ENCODE data around the gene NINJ1.

The NINJ1 gene

GRCh38 chr9:93097511-93098201 is 36.4 kb downstream of the NINJ1 start:
- H3K27me3 ChIP-seq (ENCODE audit: control insufficient read depth in 1 of 2, insufficient read depth in 2 of 2, low read length in 2 of 2): no peaks in the 10 kb centered on the region
- no peaks in the 10 kb centered on the region for H3K9me3 ChIP-seq (ENCODE audit: control insufficient read depth in 2 of 2, low read length in 2 of 2)
- peaks cover 0 to 2% of the 10 kb centered on the region in 2 donors for H3K36me3 ChIP-seq (ENCODE audit: control insufficient read depth in 2 of 2, insufficient read depth in 2 of 2, low read length in 2 of 2)
- H3K4me1 ChIP-seq (ENCODE audit: control insufficient read depth, insufficient read depth, low read length): peaks cover 52% of the 10 kb centered on the region
- peak overlapping the region; percentile 75 to 84 for H3K9ac ChIP-seq (ENCODE audit: low read length in 2 of 2)
- H3K27ac ChIP-seq (ENCODE audit: low read length): peak overlapping the region; percentile 86
- peak overlapping the region; percentile 79 to 88 for H3K4me3 ChIP-seq (ENCODE audit: low read length in 2 of 2)

GRCh38 chr9:93096811-93097382 is 37.2 kb downstream of the NINJ1 start:
- Histone ChIP-seq H3K27me3 (ENCODE audit: control insufficient read depth in 1 of 2, insufficient read depth in 2 of 2, low read length in 2 of 2) (no peaks in the 10 kb centered on the region), H3K9ac (ENCODE audit: low read length in 2 of 2) (peak overlapping the region; percentile 75 to 84), H3K27ac (ENCODE audit: low read length) (peak overlapping the region; percentile 86), H3K9me3 (ENCODE audit: control insufficient read depth in 2 of 2, low read length in 2 of 2) (no peaks in the 10 kb centered on the region), H3K4me1 (ENCODE audit: control insufficient read depth, insufficient read depth, low read length) (peaks cover 52% of the 10 kb centered on the region), H3K36me3 (ENCODE audit: control insufficient read depth in 2 of 2, insufficient read depth in 2 of 2, low read length in 2 of 2) (peaks cover 0 to 2% of the 10 kb centered on the region in 2 donors), H3K4me3 (ENCODE audit: low read length in 2 of 2) (peak overlapping the region; percentile 79 to 88)

- peaks cover 0 to 2% of the 10 kb centered on the region in 2 donors for H3K36me3 ChIP-seq (ENCODE audit: control insufficient read depth in 2 of 2, insufficient read depth in 2 of 2, low read length in 2 of 2)
- H3K4me1 ChIP-seq (ENCODE audit: control insufficient read depth, insufficient read depth, low read length): peaks cover 52% of the 10 kb centered on the region
- peak within 1 kb of the TSS; percentile 96 for H3K27ac ChIP-seq (ENCODE audit: low read length)
- H3K4me3 ChIP-seq (ENCODE audit: low read length in 2 of 2): peak within 1 kb of the TSS; percentile 79 to 88
- peak within 1 kb of the TSS; percentile 84 for H3K9ac ChIP-seq (ENCODE audit: low read length in 2 of 2)
- H3K9me3 ChIP-seq (ENCODE audit: control insufficient read depth in 2 of 2, low read length in 2 of 2): peaks cover 0 to under 1% of the 10 kb centered on the region in 2 donors
- H3K27me3 ChIP-seq (ENCODE audit: control insufficient read depth in 1 of 2, insufficient read depth in 2 of 2, low read length in 2 of 2): no peaks in the 10 kb centered on the region
Measured at GRCh38 chr9:93096131-93096802, 37.8 kb downstream of the NINJ1 start, which contains the start of gene CARD19. TSS of gene CARD19 (plus strand) at chr9:93096217. CDS start at chr9:93096346, 129 bp downstream.

GRCh38 chr9:93095205-93096130 is 38.6 kb downstream of the NINJ1 start:
- Histone ChIP-seq H3K27me3 (ENCODE audit: control insufficient read depth in 1 of 2, insufficient read depth in 2 of 2, low read length in 2 of 2) (no peaks in the 10 kb centered on the region), H3K4me1 (ENCODE audit: control insufficient read depth, insufficient read depth, low read length) (peaks cover 52% of the 10 kb centered on the region), H3K27ac (ENCODE audit: low read length) (peak overlapping the region; percentile 96), H3K9me3 (ENCODE audit: control insufficient read depth in 2 of 2, low read length in 2 of 2) (peaks cover 0 to 4% of the 10 kb centered on the region in 2 donors), H3K4me3 (ENCODE audit: low read length in 2 of 2) (peak overlapping the region; percentile 71 to 74), H3K36me3 (ENCODE audit: control insufficient read depth in 2 of 2, insufficient read depth in 2 of 2, low read length in 2 of 2) (peaks cover 0 to 2% of the 10 kb centered on the region in 2 donors), H3K9ac (ENCODE audit: low read length in 2 of 2) (peak overlapping the region; percentile 75 to 84)

GRCh38 chr9:93094658-93095204 is 39.3 kb downstream of the NINJ1 start:
- peaks cover 48% of the 10 kb centered on the region for H3K4me1 ChIP-seq (ENCODE audit: control insufficient read depth, insufficient read depth, low read length)
- peak overlapping the region; percentile 71 to 74 for H3K4me3 ChIP-seq (ENCODE audit: low read length in 2 of 2)
- H3K9ac ChIP-seq (ENCODE audit: low read length in 2 of 2): peak overlapping the region; percentile 75 to 84
- no peaks in the 10 kb centered on the region for H3K36me3 ChIP-seq (ENCODE audit: control insufficient read depth in 2 of 2, insufficient read depth in 2 of 2, low read length in 2 of 2)
- H3K9me3 ChIP-seq (ENCODE audit: control insufficient read depth in 2 of 2, low read length in 2 of 2): peaks cover 0 to 4% of the 10 kb centered on the region in 2 donors
- H3K27ac ChIP-seq (ENCODE audit: low read length): peak overlapping the region; percentile 96
- H3K27me3 ChIP-seq (ENCODE audit: control insufficient read depth in 1 of 2, insufficient read depth in 2 of 2, low read length in 2 of 2): no peaks in the 10 kb centered on the region

- Histone ChIP-seq H3K4me3 (ENCODE audit: low read length in 2 of 2) (no peak overlapping the region), H3K36me3 (ENCODE audit: control insufficient read depth in 2 of 2, insufficient read depth in 2 of 2, low read length in 2 of 2) (no peaks in the 10 kb centered on the region), H3K27ac (ENCODE audit: low read length) (peak overlapping the region; percentile 96), H3K9ac (ENCODE audit: low read length in 2 of 2) (no peak overlapping the region), H3K9me3 (ENCODE audit: control insufficient read depth in 2 of 2, low read length in 2 of 2) (peaks cover 0 to 4% of the 10 kb centered on the region in 2 donors), H3K4me1 (ENCODE audit: control insufficient read depth, insufficient read depth, low read length) (peaks cover 41% of the 10 kb centered on the region), H3K27me3 (ENCODE audit: control insufficient read depth in 1 of 2, insufficient read depth in 2 of 2, low read length in 2 of 2) (no peaks in the 10 kb centered on the region)
Measured at GRCh38 chr9:93093877-93094657, 40.0 kb downstream of the NINJ1 start.

- Histone ChIP-seq H3K4me3 (ENCODE audit: low read length in 2 of 2) (no peak overlapping the region), H3K36me3 (ENCODE audit: control insufficient read depth in 2 of 2, insufficient read depth in 2 of 2, low read length in 2 of 2) (no peaks in the 10 kb centered on the region), H3K9ac (ENCODE audit: low read length in 2 of 2) (no peak overlapping the region), H3K4me1 (ENCODE audit: control insufficient read depth, insufficient read depth, low read length) (peaks cover 34% of the 10 kb centered on the region), H3K9me3 (ENCODE audit: control insufficient read depth in 2 of 2, low read length in 2 of 2) (peaks cover 0 to 4% of the 10 kb centered on the region in 2 donors), H3K27me3 (ENCODE audit: control insufficient read depth in 1 of 2, insufficient read depth in 2 of 2, low read length in 2 of 2) (no peaks in the 10 kb centered on the region), H3K27ac (ENCODE audit: low read length) (no peak overlapping the region)
Measured at GRCh38 chr9:93093127-93093876, 40.7 kb downstream of the NINJ1 start.

GRCh38 chr9:93092251-93092991 is 41.6 kb downstream of the NINJ1 start:
- Histone ChIP-seq H3K36me3 (ENCODE audit: control insufficient read depth in 2 of 2, insufficient read depth in 2 of 2, low read length in 2 of 2) (no peaks in the 10 kb centered on the region), H3K4me3 (ENCODE audit: low read length in 2 of 2) (no peak overlapping the region), H3K9ac (ENCODE audit: low read length in 2 of 2) (no peak overlapping the region), H3K9me3 (ENCODE audit: control insufficient read depth in 2 of 2, low read length in 2 of 2) (peaks cover 0 to 4% of the 10 kb centered on the region in 2 donors), H3K27me3 (ENCODE audit: control insufficient read depth in 1 of 2, insufficient read depth in 2 of 2, low read length in 2 of 2) (no peaks in the 10 kb centered on the region), H3K4me1 (ENCODE audit: control insufficient read depth, insufficient read depth, low read length) (peaks cover 25% of the 10 kb centered on the region), H3K27ac (ENCODE audit: low read length) (no peak overlapping the region)

All from stomach smooth muscle (tissue), 2 donors.